H1 (cell line): ENCODE data around the gene GDPD1. TPM values are rescaled to one million over a fixed set of nuclear protein-coding genes. Genes with fewer than 3 reads are reported as not detected.

ENCODE experiments used
- CTCF ChIA-PET: fragments of 300-600 bp; sonication (Branson Sonifier 250); formaldehyde crosslinking; loops from one replicate; lab custom pipeline; 2021; ENCODE audit not compliant: partially characterized antibody; lab: Charles Lee
- POLR2A ChIA-PET: fragments of 300-600 bp; sonication (Branson Sonifier 250); formaldehyde crosslinking; loops from one replicate; lab custom pipeline; 2021; ENCODE audit warnings: inconsistent platforms; ENCODE audit not compliant: partially characterized antibody; lab: Charles Lee
- DNase-seq, 2 experiments: peaks; one replicate each; pipeline versions ENCODE4 v3.0.0 to v3.0.0-alpha.2; 2010 to 2022; ENCODE audit warnings: low spot score in 2 of 2, low read depth in 1 of 2, mixed read lengths in 1 of 2
- FAIRE-seq: peaks from 2 replicates; lab custom pipeline; 2011; peaks lifted over from hg19 to GRCh38; lab: Jason Lieb, UNC
- H2AFZ ChIP-seq: 2 replicates; pipeline ENCODE4 v1.8.1; 2012; ENCODE audit warnings: low read length, inconsistent platforms
- H2AK5ac ChIP-seq: 2 replicates; pipeline ENCODE4 v1.6.1; 2013; ENCODE audit warnings: low read depth, low read length
- H2BK120ac ChIP-seq: replicated peaks from 2 replicates; pipeline ENCODE3; 2013; ENCODE audit warnings: low read depth, low read length, inconsistent platforms
- H2BK12ac ChIP-seq: 2 replicates; pipeline ENCODE4 v1.6.1; 2013; ENCODE audit warnings: low read depth, low read length
- H2BK15ac ChIP-seq: 2 replicates; pipeline ENCODE4 v1.6.1; 2013; ENCODE audit warnings: low read length
- H2BK20ac ChIP-seq: 2 replicates; pipeline ENCODE4 v1.6.1; 2013; ENCODE audit warnings: low read length
- H2BK5ac ChIP-seq: 2 replicates; pipeline ENCODE4 v1.6.1; 2013; ENCODE audit warnings: low read depth, low read length
- H3K14ac ChIP-seq: 2 replicates; pipeline ENCODE4 v1.6.1; 2013; ENCODE audit warnings: inconsistent platforms; ENCODE audit not compliant: insufficient read length
- H3K18ac ChIP-seq: 2 replicates; pipeline ENCODE4 v1.6.1; 2013; ENCODE audit warnings: low read length; ENCODE audit errors: extremely low read depth
- H3K23ac ChIP-seq: 2 replicates; pipeline ENCODE4 v1.6.1; 2013; ENCODE audit warnings: inconsistent platforms; ENCODE audit not compliant: insufficient read length
- H3K23me2 ChIP-seq: 2 replicates; pipeline ENCODE4 v1.6.1; 2013; ENCODE audit warnings: low read depth, low read length
- H3K27ac ChIP-seq: 2 replicates; pipeline ENCODE4 v1.6.1; 2011; ENCODE audit warnings: low read depth, low read length, inconsistent platforms
- H3K27me3 ChIP-seq, 4 experiments: replicated peaks in 1 of 4; 1 replicate in 1 of 4; 2 replicates in 3 of 4; pipeline versions ENCODE4 v1.6.1 to v1.8.1; 2011 to 2013; ENCODE audit warnings: low read length in 3 of 4, mild to moderate bottlenecking in 3 of 4, inconsistent platforms in 2 of 4, mixed read lengths in 2 of 4, moderate library complexity in 1 of 4; ENCODE audit not compliant: control insufficient read depth in 3 of 4, insufficient read depth in 3 of 4; ENCODE audit errors: extremely low read depth in 1 of 4
- H3K36me3 ChIP-seq, 4 experiments: 2 replicates each; pipeline versions ENCODE4 v1.6.1 to v1.8.1; 2011 to 2013; ENCODE audit warnings: mild to moderate bottlenecking in 4 of 4, low read length in 3 of 4, moderate library complexity in 2 of 4, control low read depth in 1 of 4, inconsistent platforms in 1 of 4; ENCODE audit not compliant: insufficient read depth in 4 of 4, control insufficient read depth in 2 of 4
- H3K4ac ChIP-seq: replicated peaks from 2 replicates; pipeline ENCODE3; 2013; ENCODE audit warnings: low read length, low read depth, mixed read lengths, inconsistent platforms; ENCODE audit not compliant: insufficient read length
- H3K4me1 ChIP-seq, 4 experiments: replicated peaks in 1 of 4; 1 replicate in 1 of 4; 2 replicates in 3 of 4; pipeline versions ENCODE4 v1.6.1 to v1.8.1; 2011 to 2013; ENCODE audit warnings: low read length in 3 of 4, inconsistent platforms in 2 of 4, mixed read lengths in 1 of 4; ENCODE audit not compliant: insufficient read depth in 4 of 4, control insufficient read depth in 3 of 4
- H3K4me2 ChIP-seq, 2 experiments: 2 replicates each; pipeline versions ENCODE4 v1.6.1 to v1.8.1; 2011 to 2013; ENCODE audit warnings: low read depth in 2 of 2, low read length in 2 of 2, control low read depth in 1 of 2, inconsistent platforms in 1 of 2, mild to moderate bottlenecking in 1 of 2; ENCODE audit not compliant: insufficient read depth in 1 of 2
- H3K4me3 ChIP-seq, 4 experiments: fragments of 200-600, 300-600 bp in 1 of 4; sonication (generic), shearing (Covaris generic), sonication (Bioruptor Twin) in 1 of 4; 2 replicates each; pipeline versions ENCODE4 v1.5.1 to v1.8.1; 2011 to 2016; ENCODE audit warnings: low read length in 4 of 4, low read depth in 3 of 4, control low read depth in 2 of 4, inconsistent platforms in 2 of 4, mild to moderate bottlenecking in 2 of 4, mixed read lengths in 1 of 4, moderate library complexity in 1 of 4; ENCODE audit not compliant: insufficient read depth in 2 of 4; ENCODE audit errors: extremely low read depth in 1 of 4
- H3K56ac ChIP-seq: replicated peaks from 2 replicates; pipeline ENCODE3; 2013; ENCODE audit warnings: low read depth, mild to moderate bottlenecking, mixed read lengths, low read length, inconsistent platforms; ENCODE audit not compliant: insufficient read length
- H3K79me1 ChIP-seq: 2 replicates; pipeline ENCODE4 v1.6.1; 2013; ENCODE audit warnings: low read depth, low read length, control low read depth
- H3K79me2 ChIP-seq, 2 experiments: 2 replicates each; pipeline versions ENCODE4 v1.6.1 to v1.8.1; 2012 to 2013; ENCODE audit warnings: low read length in 2 of 2, mild to moderate bottlenecking in 2 of 2, inconsistent platforms in 1 of 2; ENCODE audit not compliant: insufficient read depth in 2 of 2, control insufficient read depth in 1 of 2
- H3K9ac ChIP-seq, 4 experiments: replicated peaks in 1 of 4; 1 replicate in 1 of 4; 2 replicates in 3 of 4; pipeline versions ENCODE4 v1.6.1 to v1.8.1; 2011 to 2013; ENCODE audit warnings: low read depth in 3 of 4, low read length in 3 of 4, control low read depth in 2 of 4, mild to moderate bottlenecking in 2 of 4, moderate library complexity in 2 of 4, inconsistent platforms in 1 of 4; ENCODE audit errors: extremely low read depth in 1 of 4
- H3K9me3 ChIP-seq, 2 experiments: 2 replicates each; pipeline versions ENCODE4 v1.6.1 to v1.8.1; 2012 to 2013; ENCODE audit warnings: mild to moderate bottlenecking in 2 of 2, moderate library complexity in 2 of 2, control low read depth in 1 of 2, inconsistent platforms in 1 of 2, low read depth in 1 of 2, low read length in 1 of 2, mixed read lengths in 1 of 2; ENCODE audit not compliant: insufficient read depth in 2 of 2
- H4K20me1 ChIP-seq, 2 experiments: replicated peaks in 1 of 2; 2 replicates each; pipeline versions ENCODE3 to v1.8.1; 2011 to 2013; ENCODE audit warnings: inconsistent platforms in 2 of 2, low read length in 2 of 2, mild to moderate bottlenecking in 1 of 2; ENCODE audit not compliant: insufficient read depth in 2 of 2, control insufficient read depth in 1 of 2
- H4K5ac ChIP-seq: 2 replicates; pipeline ENCODE4 v1.6.1; 2013; ENCODE audit warnings: low read length, low read depth, mixed read lengths, inconsistent platforms; ENCODE audit not compliant: insufficient read length
- H4K8ac ChIP-seq: 2 replicates; pipeline ENCODE4 v1.8.0; 2013; ENCODE audit warnings: mild to moderate bottlenecking, moderate library complexity, low read length, inconsistent platforms; ENCODE audit not compliant: insufficient read depth; ENCODE audit errors: extremely low read depth
- H4K91ac ChIP-seq: replicated peaks from 2 replicates; pipeline ENCODE3; 2013; ENCODE audit warnings: low read length, mixed read lengths, inconsistent platforms; ENCODE audit not compliant: insufficient read length
- ATF2 ChIP-seq: IDR thresholded peaks from 2 replicates; pipeline ENCODE4 v1.6.1; 2012; ENCODE audit warnings: low read length, inconsistent platforms
- MAX ChIP-seq: IDR thresholded peaks from 2 replicates; pipeline ENCODE4 v1.6.1; 2012; ENCODE audit warnings: inconsistent platforms
- RFX5 ChIP-seq: IDR thresholded peaks from 2 replicates; pipeline ENCODE4 v1.6.1; 2011; ENCODE audit warnings: low read depth, low read length, improper control_type of control experiment, borderline replicate concordance
- TAF1 ChIP-seq: IDR thresholded peaks from 2 replicates; pipeline ENCODE4 v1.6.1; 2011; ENCODE audit warnings: mild to moderate bottlenecking, low read depth, low read length
- TCF12 ChIP-seq: IDR thresholded peaks from 2 replicates; pipeline ENCODE4 v1.6.1; 2011; ENCODE audit warnings: low read depth, mild to moderate bottlenecking, low read length
- WGBS, 2 experiments: shearing (Covaris generic) in 1 of 2; methylation state at CpG; one replicate each; pipeline versions ENCODE4 v1.1.6 to v1.1.7; 2013 to 2015; ENCODE audit warnings: low lambda C conversion rate in 2 of 2, mixed read lengths in 2 of 2, inconsistent platforms in 1 of 2, low coverage in 1 of 2, missing lambda C conversion rate in 1 of 2; ENCODE audit not compliant: insufficient replicate concordance in 2 of 2, insufficient coverage in 1 of 2, insufficient read length in 1 of 2; ENCODE audit errors: extremely low coverage in 1 of 2, missing lambda C conversion rate in 1 of 2; 5-methylcytosine and 5-hydroxymethylcytosine counted together
- polyA plus RNA-seq, 7 experiments: library from polyadenylated mRNA; depleted of rRNA in 3 of 7; stranded (reverse) in 5 of 7; unstranded in 2 of 7; fragments of >200 nt in 5 of 7; fragments of 200-250 nt in 2 of 7; gene quantifications; 1 replicate in 5 of 7; 2 replicates in 1 of 7; 4 replicates in 1 of 7; pipeline versions ENCODE4 v1.2.1 to v1.2.3, GENCODE V29; 2011 to 2013; ENCODE audit warnings: missing spikeins in 2 of 7, mixed read lengths in 2 of 7
- total RNA-seq: library from RNA; stranded (reverse); fragmentation: NEBNext Ultra II Directional; extraction: Animal tissue kit (Norgen Biotek cat#: 25700); gene quantifications from 2 replicates; pipeline ENCODE4 v1.2.1, GENCODE V29; 2021

GDPD1 gene
- total and polyA plus RNA-seq, 2 of the 8 experiments (the other 6 are each of a cell fraction or from before 2014, with no cell fraction given), result 3.2 to 7.7 TPM

GRCh38 chr17:59221159-59221847 lies 992 bp downstream of the GDPD1 start:
- Histone ChIP-seq H3K23me2 (peaks cover 7% of the 10 kb centered on the region; the same call in 1 of the 2 replicates), H2AK5ac (no peak overlapping the region), H3K27ac (no peak overlapping the region), H3K23ac (no peak overlapping the region), H3K18ac (peak overlapping the region; percentile 87; the same call in 1 of the 2 replicates), H4K91ac (no peak overlapping the region), H2BK20ac (no peak overlapping the region), H3K56ac (no peak overlapping the region), H2BK120ac (no peak overlapping the region), H3K14ac (no peak overlapping the region), H3K27me3 (no peaks in the 10 kb centered on the region), H3K4me1 (no peaks in the 10 kb centered on the region; a peak in 2 of 7 replicates), H2BK5ac (0 out of 2 replicates have a peak overlapping the region, but pooled peaks have one; percentile 68), H3K4me3 (peak overlapping the region; percentile 69 to 94 (median 93)), H3K9me3 (no peaks in the 10 kb centered on the region), H3K4ac (no peak overlapping the region), H4K5ac (no peak overlapping the region), H3K36me3 (no peaks in the 10 kb centered on the region), H3K79me2 (no peaks in the 10 kb centered on the region), H2BK15ac (no peak overlapping the region), H3K9ac (peak overlapping the region; percentile 36 to 79 (median 73)), H2BK12ac (no peak overlapping the region), H2AFZ (peak overlapping the region; percentile 98), H4K20me1 (no peaks in the 10 kb centered on the region), H3K79me1 (no peaks in the 10 kb centered on the region), H3K4me2 (peak overlapping the region; percentile 64 to 95), H4K8ac (peak overlapping the region; percentile 74; the same call in 1 of the 2 replicates)
- POLR2A ChIA-PET, result interaction anchor here (0.7 to 2.0 kb wide), 2 partner anchors 11 to 186 kb away, joined by 4 to 16 read pairs; partner anchors contain the start of gene SMG8
- TF ChIP-seq MAX (0 out of 2 replicates have a peak, but pooled peaks have one; percentile 2), TAF1 (0 out of 2 replicates have a peak, but pooled peaks have one; percentile 14), ATF2 (no peak), TCF12 (no peak), RFX5 (no peak)
- CTCF ChIA-PET, result interaction anchor here (0.6 to 1.2 kb wide), 4 partner anchors 18 to 221 kb away, joined by 3 to 4 read pairs (median 4); no protein-coding TSS in a partner anchor
- no peak for DNase-seq
- no peak for FAIRE-seq
- 11% methylated on average over 17 of the region's 17 CpGs; no CpG with 5 or more reads in 1 of the 2 experiments for WGBS, 2 experiments
